ACC112 (cell line): ENCODE measurements around the gene CCDC106.

ENCODE experiments used
- H2AFZ ChIP-seq: fragments of 200-600 bp; sonication (generic); one replicate; pipeline ENCODE4 v1.6.0; 2017; ENCODE audit warnings: antibody characterized with exemption, low read length; ENCODE audit not compliant: unreplicated experiment
- H3K27ac ChIP-seq: fragments of 200-600 bp; sonication (generic); 2 replicates; pipeline ENCODE4 v1.5.1; 2014; ENCODE audit warnings: low read depth, mild to moderate bottlenecking, antibody characterized with exemption, low read length, moderate library complexity
- H3K27me3 ChIP-seq: fragments of 200-600 bp; sonication (generic); 2 replicates; pipeline ENCODE4 v1.6.1; 2014; ENCODE audit warnings: mild to moderate bottlenecking, antibody characterized with exemption, low read length, moderate library complexity, mixed read lengths; ENCODE audit not compliant: insufficient read depth
- H3K36me3 ChIP-seq: fragments of 200-600 bp; sonication (generic); 2 replicates; pipeline ENCODE4 v1.6.1; 2016; ENCODE audit warnings: mild to moderate bottlenecking, antibody characterized with exemption, low read length, moderate library complexity, mixed read lengths; ENCODE audit not compliant: insufficient read depth
- H3K4me1 ChIP-seq: fragments of 200-600 bp; sonication (generic); one replicate; pipeline ENCODE4 v1.6.1; 2016; ENCODE audit warnings: low read length, mixed read lengths; ENCODE audit not compliant: insufficient read depth, unreplicated experiment, control insufficient read depth
- H3K4me3 ChIP-seq: fragments of 200-600 bp; sonication (generic); 2 replicates; pipeline ENCODE4 v1.5.1; 2014; ENCODE audit warnings: mild to moderate bottlenecking, low read depth, low read length
- H3K79me2 ChIP-seq: fragments of 200-600 bp; sonication (generic); one replicate; pipeline ENCODE4 v1.6.0; 2016; ENCODE audit warnings: low read length; ENCODE audit not compliant: control insufficient read depth, unreplicated experiment, insufficient read depth

CCDC106 gene

DNA sequence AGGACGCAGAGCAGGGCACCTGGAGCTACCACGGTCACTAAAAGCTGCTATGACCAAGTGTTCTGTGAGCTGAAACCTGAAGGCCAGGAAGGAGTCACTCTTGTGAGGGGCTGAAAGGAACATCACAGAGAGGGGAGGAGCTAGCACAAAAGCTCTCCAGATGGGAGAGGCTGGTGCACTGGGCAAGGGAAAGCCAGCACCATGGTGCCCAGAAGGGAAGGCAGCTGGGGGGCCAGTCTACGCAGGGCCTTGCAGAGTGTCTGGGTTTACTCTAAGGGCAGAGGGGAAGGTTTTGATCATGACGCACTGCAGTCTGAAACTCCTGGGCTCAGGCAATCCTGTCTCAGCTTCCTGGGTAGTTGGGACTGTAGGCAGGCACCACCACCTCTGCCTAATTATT lies 11.3 kb upstream of the CCDC106 start:
- Histone ChIP-seq H3K79me2 (peaks cover 29% of the 10 kb centered on the region), H2AFZ (no peak overlapping the region), H3K4me3 (no peak overlapping the region; the same call in 1 of the 2 replicates)

DNA sequence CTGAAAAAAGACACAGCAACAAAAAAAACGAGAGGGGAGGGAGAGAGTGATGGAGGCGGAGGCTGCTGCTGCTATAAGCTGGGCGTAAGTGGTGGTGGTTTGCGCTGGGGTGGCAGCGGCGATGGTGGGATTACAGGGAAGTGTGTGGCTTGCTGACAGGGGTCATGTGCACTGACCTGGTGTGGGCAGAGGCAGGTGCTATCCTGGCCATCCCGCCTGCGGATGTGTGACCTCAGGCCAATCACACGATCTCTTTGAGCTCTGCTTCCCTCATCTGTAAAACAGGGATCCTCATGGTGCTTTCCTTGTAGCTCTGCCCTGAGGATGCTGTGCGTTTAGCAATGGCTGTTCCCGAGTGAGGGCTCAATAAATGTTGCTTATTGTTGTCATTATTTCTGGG lies 10.5 kb upstream of the CCDC106 start:
- Histone ChIP-seq H3K27ac (no peak overlapping the region), H3K27me3 (no peaks in the 10 kb centered on the region)

More for the DNA sequence above, 11.3 kb upstream of the CCDC106 start:
- Histone ChIP-seq H3K27me3 (no peaks in the 10 kb centered on the region), H3K4me1 (no peaks in the 10 kb centered on the region), H3K27ac (no peak overlapping the region), H3K36me3 (no peaks in the 10 kb centered on the region)

DNA sequence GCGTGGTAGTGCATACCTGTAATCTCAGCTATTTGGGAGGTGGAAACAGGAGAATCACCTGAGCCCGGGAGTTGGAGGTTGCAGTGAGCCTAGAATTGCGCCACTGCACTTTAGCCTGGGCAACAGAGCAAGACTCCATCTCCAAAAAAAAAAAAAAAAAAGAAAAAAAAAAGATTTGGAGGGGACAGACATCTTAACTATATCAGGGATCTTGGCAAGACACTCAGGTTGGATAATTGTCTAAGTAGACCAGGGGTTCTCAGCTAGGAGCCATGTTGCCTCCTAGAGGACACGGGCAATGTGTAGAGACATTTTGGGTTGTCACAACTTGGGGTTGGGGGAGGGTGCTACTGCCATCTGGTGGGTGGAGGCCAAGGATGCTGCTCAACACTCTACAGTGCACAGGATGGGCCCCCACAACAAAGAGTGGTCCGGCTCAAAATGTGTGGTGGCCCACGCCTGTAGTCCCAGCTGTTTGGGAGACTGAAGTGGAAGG lies 9.1 kb upstream of the CCDC106 start:
- Histone ChIP-seq H2AFZ (no peak overlapping the region), H3K4me1 (peaks cover 5% of the 10 kb centered on the region), H3K4me3 (no peak overlapping the region), H3K27ac (no peak overlapping the region), H3K36me3 (no peaks in the 10 kb centered on the region), H3K27me3 (no peaks in the 10 kb centered on the region), H3K79me2 (peaks cover 39% of the 10 kb centered on the region)

More for the DNA sequence above, 10.5 kb upstream of the CCDC106 start:
- Histone ChIP-seq H3K4me3 (no peak overlapping the region), H3K4me1 (no peaks in the 10 kb centered on the region), H2AFZ (no peak overlapping the region), H3K36me3 (no peaks in the 10 kb centered on the region), H3K79me2 (peaks cover 29% of the 10 kb centered on the region)

DNA sequence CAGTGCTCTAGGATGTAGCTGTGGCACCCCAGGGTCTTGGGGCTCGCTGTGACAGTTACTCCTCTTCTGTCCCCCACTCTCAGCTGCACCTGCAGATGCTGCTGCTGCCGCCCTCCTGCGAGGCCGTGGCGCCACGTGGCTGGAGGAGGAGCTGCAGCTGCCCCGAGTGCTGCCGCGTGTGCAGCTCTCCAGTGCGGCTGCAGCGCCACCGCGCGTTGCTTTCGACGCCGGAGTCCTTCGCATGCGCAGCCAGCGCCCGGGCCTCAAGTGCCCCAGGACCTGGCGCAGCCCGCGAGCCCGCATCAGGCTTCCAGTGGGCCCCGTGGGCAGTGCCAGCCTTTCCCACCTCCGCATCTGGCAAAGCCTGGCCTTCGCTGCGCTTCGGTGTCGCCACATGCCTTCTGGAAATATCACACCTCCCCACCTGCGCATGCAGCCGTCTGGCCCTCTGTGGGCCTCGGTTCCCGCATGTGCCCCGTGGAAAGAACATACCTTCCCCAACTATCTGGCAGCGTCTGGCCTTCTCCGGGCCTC lies 7.9 kb upstream of the CCDC106 start:
- no peak overlapping the region for H2AFZ ChIP-seq
- H3K4me1 ChIP-seq = peaks cover 5% of the 10 kb centered on the region
- peaks cover 48% of the 10 kb centered on the region for H3K79me2 ChIP-seq
- H3K36me3 ChIP-seq = no peaks in the 10 kb centered on the region; the same call in 1 of the 2 replicates
- peak overlapping the region; percentile 86 for H3K27ac ChIP-seq
- H3K27me3 ChIP-seq = no peaks in the 10 kb centered on the region
- peak overlapping the region; percentile 96 for H3K4me3 ChIP-seq

DNA sequence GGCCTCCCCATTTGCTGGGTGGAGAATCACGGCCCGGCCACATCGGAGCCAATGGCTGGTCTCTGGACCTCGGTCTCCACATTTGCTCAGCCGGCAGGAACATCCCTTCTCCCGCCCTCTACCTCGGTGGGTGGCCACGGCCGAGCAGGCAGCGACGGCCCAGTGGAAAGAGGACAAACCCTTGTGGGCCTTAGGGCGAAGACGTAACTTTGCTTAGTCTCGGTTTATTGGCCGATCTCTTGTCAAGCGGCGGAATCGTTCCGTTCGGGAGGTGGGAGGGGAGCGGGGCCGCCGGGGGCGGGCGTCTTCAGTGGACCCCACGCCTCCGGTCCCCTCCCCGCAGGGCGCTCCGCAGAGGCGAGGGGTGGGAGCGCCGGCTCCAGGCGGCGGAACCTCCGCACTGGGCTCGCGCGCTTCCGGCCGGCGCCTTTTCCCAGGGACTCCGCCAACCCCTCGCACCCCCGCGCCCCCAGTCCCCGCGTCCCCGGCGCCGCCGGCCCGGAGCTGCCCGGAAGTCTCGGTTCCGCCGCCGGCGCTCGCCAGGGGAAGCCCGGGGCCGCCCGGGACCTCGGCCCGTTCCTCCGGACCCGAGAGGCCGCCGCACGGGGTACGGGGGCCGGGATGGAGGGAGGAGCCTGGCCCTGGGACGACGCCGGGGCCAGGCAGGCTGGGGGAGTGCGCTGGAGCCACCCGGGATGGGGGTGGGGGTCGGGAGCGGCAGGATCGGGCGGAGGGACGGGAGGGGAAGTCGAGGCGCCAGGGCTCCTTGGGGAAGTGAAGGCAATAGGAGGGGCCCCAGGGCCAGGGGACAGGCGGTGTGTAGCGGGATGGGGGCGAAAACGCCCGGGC lies 7.2 kb upstream of the CCDC106 start, which contains the start of gene ZNF580:
TSS of gene ZNF580 (plus strand) at position 426 of the 849 bp plus-strand sequence. CDS start 1,507 bp downstream, outside the sequence.
- peak within 1 kb of the TSS; percentile 86 for H3K27ac ChIP-seq
- no peaks in the 10 kb centered on the region; the same call in 1 of the 2 replicates for H3K36me3 ChIP-seq
- no peak within 1 kb of the TSS for H2AFZ ChIP-seq
- H3K79me2 ChIP-seq = peaks cover 47% of the 10 kb centered on the region
- no peaks in the 10 kb centered on the region for H3K27me3 ChIP-seq
- H3K4me3 ChIP-seq = peak within 1 kb of the TSS; percentile 96
- peaks cover 7% of the 10 kb centered on the region for H3K4me1 ChIP-seq

DNA sequence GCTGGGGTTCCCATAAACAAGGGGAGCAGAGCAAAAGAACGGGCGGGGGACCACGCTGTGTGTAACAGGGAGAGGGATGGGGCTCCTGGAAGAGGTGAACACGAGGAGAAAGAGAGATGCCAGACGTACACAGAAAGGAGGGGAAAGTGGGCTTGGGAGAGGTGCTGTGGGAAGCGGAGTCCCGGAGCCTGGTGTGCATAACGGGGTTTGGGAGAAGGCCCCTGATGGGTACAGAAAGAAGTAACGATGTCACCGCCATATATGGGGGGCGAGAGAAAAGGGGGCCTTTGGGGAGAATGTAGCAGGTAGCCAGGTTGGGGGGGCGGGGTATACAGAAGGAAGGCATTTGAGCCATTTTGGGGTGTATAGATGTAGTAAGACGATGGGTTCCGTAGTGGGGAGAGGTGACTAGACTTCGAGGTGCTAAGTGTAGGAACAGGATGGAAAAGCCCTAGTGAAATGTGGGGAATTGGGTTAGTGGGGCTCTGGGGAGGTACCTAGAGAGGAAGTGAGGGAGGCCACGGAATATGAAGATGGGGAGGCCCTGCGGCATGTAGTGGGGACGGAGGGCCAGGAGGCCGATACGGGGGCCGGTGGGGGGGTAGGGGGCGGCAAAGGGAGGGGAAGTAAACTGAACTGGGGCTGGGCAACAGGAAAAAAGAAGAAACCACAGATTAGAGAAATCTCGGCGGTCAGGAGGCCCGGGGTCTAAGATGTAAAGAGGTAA lies 6.4 kb upstream of the CCDC106 start:
- Histone ChIP-seq H2AFZ (no peak overlapping the region), H3K4me3 (peak overlapping the region; percentile 96), H3K4me1 (peaks cover 7% of the 10 kb centered on the region), H3K27ac (peak overlapping the region; percentile 86), H3K36me3 (no peaks in the 10 kb centered on the region; the same call in 1 of the 2 replicates), H3K79me2 (peaks cover 40% of the 10 kb centered on the region), H3K27me3 (no peaks in the 10 kb centered on the region)

DNA sequence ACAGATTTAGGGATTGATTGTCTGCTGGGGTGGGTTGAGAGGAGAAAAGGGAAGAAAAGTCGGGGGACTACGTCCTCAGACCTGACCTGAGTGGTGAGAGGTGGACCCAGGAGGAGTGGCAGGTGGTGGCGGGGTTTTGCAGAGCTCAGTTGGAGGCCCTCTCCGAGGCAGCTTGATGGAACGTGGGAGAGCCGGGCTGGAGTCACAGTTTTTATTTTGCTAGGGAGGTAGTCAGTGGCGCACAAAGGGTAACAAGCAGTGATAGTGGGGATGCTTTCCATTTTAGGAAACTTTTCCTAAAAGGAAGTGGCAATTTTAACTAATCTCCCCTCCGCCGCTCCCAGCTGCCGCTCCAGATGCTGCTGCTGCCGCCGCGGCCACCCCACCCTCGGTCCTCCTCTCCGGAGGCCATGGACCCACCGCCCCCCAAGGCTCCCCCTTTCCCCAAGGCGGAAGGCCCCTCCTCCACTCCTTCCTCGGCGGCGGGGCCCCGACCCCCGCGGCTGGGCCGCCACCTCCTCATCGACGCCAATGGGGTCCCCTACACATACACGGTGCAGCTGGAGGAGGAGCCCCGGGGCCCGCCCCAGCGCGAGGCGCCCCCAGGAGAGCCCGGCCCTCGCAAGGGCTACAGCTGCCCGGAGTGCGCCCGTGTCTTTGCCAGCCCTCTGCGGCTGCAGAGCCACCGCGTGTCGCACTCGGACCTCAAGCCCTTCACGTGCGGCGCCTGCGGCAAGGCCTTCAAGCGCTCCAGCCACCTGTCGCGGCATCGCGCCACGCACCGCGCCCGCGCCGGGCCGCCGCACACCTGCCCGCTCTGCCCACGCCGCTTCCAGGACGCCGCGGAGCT lies 5.6 kb upstream of the CCDC106 start:
- Histone ChIP-seq H3K27ac (peak overlapping the region; percentile 52), H3K79me2 (peaks cover 36% of the 10 kb centered on the region), H3K27me3 (no peaks in the 10 kb centered on the region), H3K4me1 (peaks cover 9% of the 10 kb centered on the region), H2AFZ (no peak overlapping the region), H3K4me3 (peak overlapping the region; percentile 96), H3K36me3 (no peaks in the 10 kb centered on the region; the same call in 1 of the 2 replicates)

DNA sequence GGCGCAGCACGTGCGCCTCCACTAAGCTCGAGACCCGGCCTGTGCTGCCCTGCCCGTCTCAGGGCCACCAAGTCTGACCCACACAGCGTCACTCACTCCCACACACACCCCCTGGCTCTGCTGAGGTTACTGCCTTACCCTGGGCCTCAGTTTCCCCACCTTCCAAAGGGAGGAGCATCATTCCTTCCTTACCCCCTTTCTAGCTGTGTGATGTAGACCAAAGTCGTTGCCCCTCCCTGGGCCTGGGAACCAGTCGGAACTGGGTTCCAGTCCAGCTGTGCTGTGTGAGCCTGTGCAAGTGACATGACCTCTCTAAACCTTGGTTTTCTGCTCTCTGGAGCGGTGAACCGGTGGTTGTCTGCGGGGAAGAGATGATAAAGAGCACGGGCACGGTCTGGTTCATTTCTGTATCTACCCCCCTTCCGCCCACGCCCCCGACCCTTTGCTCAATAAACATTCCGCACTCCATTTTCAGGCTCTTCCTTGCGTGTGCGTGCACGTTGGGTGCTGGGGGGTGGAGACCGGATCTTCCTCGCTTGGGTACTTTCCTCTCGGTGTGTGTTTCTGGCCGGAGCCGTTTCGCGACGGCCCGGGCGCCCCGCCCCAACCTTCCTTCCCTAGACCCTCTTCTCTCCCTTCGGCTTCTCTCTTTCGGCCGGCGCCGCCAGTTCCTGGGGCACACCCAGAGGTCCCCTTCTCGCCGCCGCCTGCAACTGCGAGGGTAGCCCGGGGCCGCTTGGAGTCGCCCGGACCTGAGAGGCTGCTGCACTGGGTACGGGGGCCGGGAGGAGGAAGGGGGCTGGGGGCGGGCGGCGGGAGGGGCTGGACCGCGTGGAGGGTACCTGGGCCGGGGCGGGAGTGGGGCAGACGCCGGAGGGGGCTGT lies 4.8 kb upstream of the CCDC106 start, which contains the start of gene ZNF581:
TSS of gene ZNF581 (plus strand) at position 647 of the 884 bp plus-strand sequence. CDS start 923 bp downstream, outside the sequence.
- Histone ChIP-seq H3K27ac (peak within 1 kb of the TSS; percentile 29; the same call in 1 of the 2 replicates), H2AFZ (no peak within 1 kb of the TSS), H3K27me3 (no peaks in the 10 kb centered on the region), H3K36me3 (no peaks in the 10 kb centered on the region; the same call in 1 of the 2 replicates), H3K79me2 (peaks cover 33% of the 10 kb centered on the region), H3K4me3 (peak within 1 kb of the TSS; percentile 96), H3K4me1 (peaks cover 9% of the 10 kb centered on the region)

DNA sequence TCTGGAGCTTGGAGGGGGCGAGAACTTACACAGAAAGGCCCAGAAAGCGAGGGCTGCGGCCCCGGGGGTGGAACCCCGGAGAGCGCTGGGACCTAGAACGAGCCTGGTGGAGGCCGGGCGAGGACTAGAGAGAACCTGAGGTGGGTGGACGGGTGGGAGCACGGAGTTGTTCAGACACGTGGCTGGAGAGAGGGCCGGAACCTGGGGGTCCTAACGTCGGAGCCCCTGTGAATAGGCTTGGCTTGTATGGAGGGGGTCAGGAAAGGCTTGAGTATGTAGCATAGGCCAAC lies 4.2 kb upstream of the CCDC106 start:
- H3K4me1 ChIP-seq = peaks cover 9% of the 10 kb centered on the region
- H3K27me3 ChIP-seq = no peaks in the 10 kb centered on the region
- no peak overlapping the region for H2AFZ ChIP-seq
- H3K4me3 ChIP-seq = peak overlapping the region; percentile 96
- peaks cover 33% of the 10 kb centered on the region for H3K79me2 ChIP-seq
- no peaks in the 10 kb centered on the region; the same call in 1 of the 2 replicates for H3K36me3 ChIP-seq
- H3K27ac ChIP-seq = no peak overlapping the region
